H1 (cell line): ENCODE measurements around the gene VEZT.

Experiments used
- BACH1 ChIP-seq: IDR thresholded peaks from 2 replicates; pipeline ENCODE4 v1.6.1; 2012; ENCODE audit warnings: low read length, improper control_type of control experiment
- POLR2A ChIP-seq, 2 experiments: IDR thresholded peaks; 1 replicate in 1 of 2; 2 replicates in 1 of 2; pipeline ENCODE4 v1.6.1; 2011; ENCODE audit warnings: low read depth in 2 of 2, low read length in 2 of 2, mild to moderate bottlenecking in 2 of 2; ENCODE audit errors: control extremely low read depth in 1 of 2
- SP1 ChIP-seq: IDR thresholded peaks from 2 replicates; pipeline ENCODE4 v1.6.1; 2011; ENCODE audit warnings: low read depth, low read length
- TAF1 ChIP-seq: IDR thresholded peaks from 2 replicates; pipeline ENCODE4 v1.6.1; 2011; ENCODE audit warnings: mild to moderate bottlenecking, low read depth, low read length
- ZNF274 ChIP-seq: IDR thresholded peaks from 2 replicates; pipeline ENCODE4 v1.7.0; 2012; ENCODE audit warnings: low read length, borderline replicate concordance; ENCODE audit errors: extremely low read depth
- TF ChIP-seq, protein P1 (sequence below), 3 experiments: IDR thresholded peaks; 1 replicate in 2 of 3; 2 replicates in 1 of 3; pipeline versions ENCODE4 v1.5.1 to v1.6.1; 2011; ENCODE audit warnings: low read length in 3 of 3, mild to moderate bottlenecking in 3 of 3, inconsistent platforms in 2 of 3, low read depth in 1 of 3, moderate library complexity in 1 of 3; ENCODE audit not compliant: insufficient read depth in 1 of 3; ENCODE audit errors: control extremely low read depth in 1 of 3

DNA sequence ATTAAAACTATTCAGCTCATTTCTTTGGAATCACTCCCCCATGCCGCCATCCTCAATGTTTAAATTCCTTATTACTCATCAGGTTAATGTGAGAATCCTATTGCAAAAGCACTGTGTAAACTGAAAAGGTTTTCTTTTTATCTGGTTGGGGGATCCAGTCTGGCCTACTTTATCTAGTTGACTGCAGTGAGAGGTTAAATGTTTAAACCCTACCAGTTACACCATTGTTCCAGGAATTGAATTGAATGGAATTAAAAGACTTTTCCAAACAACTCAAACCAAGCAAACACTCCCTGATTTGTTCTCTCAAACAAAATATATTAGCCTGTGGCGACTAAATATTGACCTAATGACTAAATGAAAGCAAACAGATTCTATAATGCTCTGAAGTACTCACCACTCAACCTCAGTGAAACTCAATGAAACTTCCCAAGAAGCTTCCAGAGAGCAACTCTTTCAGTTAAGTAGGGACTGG lies 100.5 kb downstream of the VEZT start:
- TF ChIP-seq BACH1 (no peak), POLR2A (IDR thresholded peaks at IDR 0.05; ENCODE audit: control extremely low read depth in 1 of 2, low read depth in 2 of 2, low read length in 2 of 2) (no peak), ZNF274 (no peak), SP1 (no peak), TAF1 (no peak)
- TF ChIP-seq, protein P1, sequence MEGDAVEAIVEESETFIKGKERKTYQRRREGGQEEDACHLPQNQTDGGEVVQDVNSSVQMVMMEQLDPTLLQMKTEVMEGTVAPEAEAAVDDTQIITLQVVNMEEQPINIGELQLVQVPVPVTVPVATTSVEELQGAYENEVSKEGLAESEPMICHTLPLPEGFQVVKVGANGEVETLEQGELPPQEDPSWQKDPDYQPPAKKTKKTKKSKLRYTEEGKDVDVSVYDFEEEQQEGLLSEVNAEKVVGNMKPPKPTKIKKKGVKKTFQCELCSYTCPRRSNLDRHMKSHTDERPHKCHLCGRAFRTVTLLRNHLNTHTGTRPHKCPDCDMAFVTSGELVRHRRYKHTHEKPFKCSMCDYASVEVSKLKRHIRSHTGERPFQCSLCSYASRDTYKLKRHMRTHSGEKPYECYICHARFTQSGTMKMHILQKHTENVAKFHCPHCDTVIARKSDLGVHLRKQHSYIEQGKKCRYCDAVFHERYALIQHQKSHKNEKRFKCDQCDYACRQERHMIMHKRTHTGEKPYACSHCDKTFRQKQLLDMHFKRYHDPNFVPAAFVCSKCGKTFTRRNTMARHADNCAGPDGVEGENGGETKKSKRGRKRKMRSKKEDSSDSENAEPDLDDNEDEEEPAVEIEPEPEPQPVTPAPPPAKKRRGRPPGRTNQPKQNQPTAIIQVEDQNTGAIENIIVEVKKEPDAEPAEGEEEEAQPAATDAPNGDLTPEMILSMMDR (IDR thresholded peaks at IDR 0.05; ENCODE audit: control extremely low read depth in 1 of 3, insufficient read depth in 1 of 3, low read depth in 1 of 3, low read length in 3 of 3) = no peak
